Endodermal cell (in vitro differentiated cells): ENCODE data around the gene CDH4. TPM values are rescaled to one million over a fixed set of nuclear protein-coding genes. Genes with fewer than 3 reads are reported as not detected.

Experiments
- DNase-seq: peaks from one replicate; pipeline ENCODE4 v3.0.0-alpha.2; 2017
- H3K27ac ChIP-seq: 2 replicates; pipeline ENCODE4 v1.5.1; 2013; ENCODE audit warnings: mild to moderate bottlenecking, low read depth, low read length, moderate library complexity
- H3K27me3 ChIP-seq: 2 replicates; pipeline ENCODE4 v1.6.1; 2013; ENCODE audit warnings: mild to moderate bottlenecking, low read length, moderate library complexity; ENCODE audit not compliant: insufficient read depth, control insufficient read depth, poor library complexity, severe bottlenecking
- H3K36me3 ChIP-seq: 2 replicates; pipeline ENCODE4 v1.7.0; 2013; ENCODE audit warnings: mild to moderate bottlenecking, low read length, moderate library complexity; ENCODE audit not compliant: control insufficient read depth, insufficient read depth
- H3K4me1 ChIP-seq: one replicate; pipeline ENCODE4 v1.7.0; 2013; ENCODE audit warnings: low read length; ENCODE audit not compliant: control insufficient read depth, insufficient read depth
- H3K4me3 ChIP-seq: 2 replicates; pipeline ENCODE4 v1.5.1; 2013; ENCODE audit warnings: mild to moderate bottlenecking, low read length, moderate library complexity
- H3K9ac ChIP-seq: 2 replicates; pipeline ENCODE4 v1.6.1; 2013; ENCODE audit warnings: mild to moderate bottlenecking, low read length, moderate library complexity; ENCODE audit not compliant: poor library complexity, severe bottlenecking; ENCODE audit errors: extremely low read depth
- H3K9me3 ChIP-seq: 2 replicates; pipeline ENCODE4 v1.6.1; 2013; ENCODE audit warnings: mild to moderate bottlenecking, low read length, moderate library complexity; ENCODE audit not compliant: control insufficient read depth
- H3K27ac Mint-ChIP-seq: 2 replicates; pipeline ENCODE4 v1.8.0; 2020; ENCODE audit warnings: mixed read lengths
- H3K27me3 Mint-ChIP-seq: 2 replicates; pipeline ENCODE4 v1.8.0; 2021; ENCODE audit warnings: mild to moderate bottlenecking, mixed read lengths; ENCODE audit not compliant: insufficient read depth
- H3K36me3 Mint-ChIP-seq: 2 replicates; pipeline ENCODE4 v1.8.0; 2020; ENCODE audit warnings: low read depth, mixed read lengths
- H3K4me1 Mint-ChIP-seq: 2 replicates; pipeline ENCODE4 v1.8.0; 2020; ENCODE audit warnings: mixed read lengths
- H3K4me3 Mint-ChIP-seq: 2 replicates; pipeline ENCODE4 v1.8.0; 2020; ENCODE audit warnings: mild to moderate bottlenecking, moderate library complexity, mixed read lengths
- H3K9me3 Mint-ChIP-seq: 2 replicates; pipeline ENCODE4 v1.8.0; 2020; ENCODE audit warnings: mild to moderate bottlenecking, mixed read lengths
- CTCF ChIP-seq: fragments of 200-600 bp; sonication (generic); conservative IDR thresholded peaks from 2 replicates; pipeline ENCODE4 v1.5.0; 2021; ENCODE audit warnings: antibody characterized with exemption, mild to moderate bottlenecking
- WGBS, 2 experiments: methylation state at CpG; one replicate each; pipeline versions ENCODE4 v1.1.5 to v1.1.7; 2013; ENCODE audit warnings: missing lambda C conversion rate in 2 of 2, mixed read lengths in 1 of 2; ENCODE audit not compliant: insufficient coverage in 1 of 2, insufficient read length in 1 of 2; 5-methylcytosine and 5-hydroxymethylcytosine counted together
- total RNA-seq, 2 donors: library from RNA; stranded (reverse); fragmentation: NEBNext Ultra II Directional in 1 of 2; extraction: Animal tissue kit (Norgen Biotek cat#: 25700) in 1 of 2; gene quantifications; 2 replicates in 1 of 2; 3 replicates in 1 of 2; pipeline ENCODE4 v1.2.1, GENCODE V29; 2021

CDH4 gene
- total RNA-seq, 2 donors from 2014 or later = 1.8 to 5.8 TPM

DNA sequence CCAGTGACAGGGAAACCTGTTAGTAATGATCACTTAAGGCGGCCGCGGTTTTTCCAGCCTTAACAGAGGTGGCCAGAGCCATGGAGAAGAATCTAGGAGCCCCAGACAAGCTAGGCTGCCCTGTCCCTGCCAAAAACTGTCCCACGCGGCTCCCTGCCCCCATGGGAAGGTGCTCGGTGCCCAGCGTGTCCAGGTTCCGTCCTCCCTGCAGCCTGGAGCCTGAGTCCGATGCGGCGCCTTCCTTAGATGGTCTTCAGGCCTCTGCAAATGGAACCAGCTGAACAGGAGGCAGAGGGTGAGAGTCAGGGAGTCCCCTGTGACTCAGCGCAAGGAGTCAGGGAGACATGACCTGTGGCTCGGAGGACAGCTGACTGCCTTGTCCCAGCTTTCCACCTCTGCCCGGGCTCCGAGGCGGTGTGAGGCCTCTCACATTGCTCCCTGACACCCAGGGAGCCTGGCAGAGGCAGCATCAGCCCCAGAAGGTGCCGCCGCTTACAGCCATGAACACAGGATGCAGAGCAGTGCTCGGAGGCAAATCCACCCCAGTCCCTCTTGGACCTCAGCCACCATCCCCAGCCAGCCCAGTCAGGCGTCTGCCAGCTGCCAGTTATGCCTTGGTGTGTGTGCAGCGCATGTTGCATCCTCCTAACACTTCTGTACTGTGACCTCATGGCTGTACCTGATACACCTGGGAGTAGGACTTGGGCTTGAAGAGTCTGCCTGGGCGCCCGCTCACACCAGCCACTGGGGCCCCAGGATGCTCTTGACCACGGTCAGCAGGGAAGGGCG lies 377.7 kb downstream of the CDH4 start:
- Histone ChIP-seq H3K4me1 (no peaks in the 10 kb centered on the region), H3K27me3 (no peaks in the 10 kb centered on the region), H3K4me3 (no peak overlapping the region), H3K36me3 (no peaks in the 10 kb centered on the region), H3K9ac (no peak overlapping the region), H3K27ac (peak overlapping the region; percentile 38), H3K9me3 (no peaks in the 10 kb centered on the region)
- Mint-ChIP-seq H3K27ac (no peak overlapping the region), H3K4me3 (no peak overlapping the region), H3K4me1 (no peaks in the 10 kb centered on the region), H3K27me3 (peaks cover 19% of the 10 kb centered on the region), H3K36me3 (no peaks in the 10 kb centered on the region), H3K9me3 (no peaks in the 10 kb centered on the region)
- WGBS, 2 experiments = 92 to 96% methylated on average over 18 to 25 of the region's 25 CpGs
- DNase-seq = no peak
- no peak for TF ChIP-seq CTCF

- no peaks in the 10 kb centered on the region for H3K36me3 Mint-ChIP-seq
- no peak overlapping the region for H3K4me3 Mint-ChIP-seq
- H3K27ac Mint-ChIP-seq = no peak overlapping the region
- H3K9ac ChIP-seq = no peak overlapping the region
- no peaks in the 10 kb centered on the region for H3K4me1 ChIP-seq
- no peak overlapping the region for H3K27ac ChIP-seq
- no peaks in the 10 kb centered on the region for H3K4me1 Mint-ChIP-seq
- TF ChIP-seq CTCF = no peak
- 95 to 100% methylated on average over 2 to 5 of the region's 5 CpGs for WGBS, 2 experiments
- no peaks in the 10 kb centered on the region for H3K9me3 Mint-ChIP-seq
- H3K27me3 Mint-ChIP-seq = peaks cover 15% of the 10 kb centered on the region
- H3K9me3 ChIP-seq = no peaks in the 10 kb centered on the region
- H3K4me3 ChIP-seq = no peak overlapping the region
- no peaks in the 10 kb centered on the region for H3K36me3 ChIP-seq
- H3K27me3 ChIP-seq = no peaks in the 10 kb centered on the region
- DNase-seq = no peak
Observed at GRCh38 chr20:61630391-61630650, 378.3 kb downstream of the CDH4 start.

DNA sequence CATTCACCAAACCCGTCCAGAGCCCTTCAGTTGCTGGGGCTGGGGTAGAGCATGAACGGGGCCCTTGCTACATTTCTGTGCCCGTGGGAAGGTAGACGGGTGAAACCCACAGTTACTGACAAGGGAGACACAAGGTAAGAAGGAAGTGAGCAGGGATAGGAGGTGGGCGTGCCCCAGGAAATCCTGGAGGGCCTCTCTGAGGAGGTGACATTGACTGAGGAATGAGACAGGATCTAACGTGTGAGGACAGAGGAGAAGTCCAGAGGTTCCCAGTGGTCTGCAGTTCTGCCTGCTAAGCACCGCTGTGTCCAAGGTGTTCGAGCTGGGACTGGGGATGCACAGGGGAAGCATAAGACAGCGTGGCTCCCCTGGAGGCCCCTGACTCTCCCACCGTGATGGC lies 378.8 kb downstream of the CDH4 start:
- WGBS, 2 experiments = 90 to 98% methylated on average over 5 to 10 of the region's 10 CpGs
- Mint-ChIP-seq H3K9me3 (no peaks in the 10 kb centered on the region), H3K4me3 (no peak overlapping the region), H3K36me3 (no peaks in the 10 kb centered on the region), H3K27ac (no peak overlapping the region), H3K27me3 (peaks cover 13% of the 10 kb centered on the region), H3K4me1 (no peaks in the 10 kb centered on the region)
- no peak overlapping the region for H3K9ac ChIP-seq
- TF ChIP-seq CTCF = no peak
- no peaks in the 10 kb centered on the region for H3K36me3 ChIP-seq
- no peak overlapping the region for H3K27ac ChIP-seq
- H3K9me3 ChIP-seq = no peaks in the 10 kb centered on the region
- no peak overlapping the region for H3K4me3 ChIP-seq
- H3K4me1 ChIP-seq = no peaks in the 10 kb centered on the region
- no peak for DNase-seq
- H3K27me3 ChIP-seq = no peaks in the 10 kb centered on the region
